LNCAP (cell line): ENCODE data around the gene NUP205.

Experiments
- CTCF ChIP-seq: fragments of 450-650 bp; IDR thresholded peaks from 2 replicates; pipeline ENCODE4 v1.5.1; 2017; ENCODE audit warnings: mild to moderate bottlenecking

The NUP205 gene

GRCh38 chr7:135523146-135523545 is 34.6 kb upstream of the NUP205 start:
- TF ChIP-seq CTCF = no peak

GRCh38 chr7:135525426-135525825 is 32.3 kb upstream of the NUP205 start:
- TF ChIP-seq CTCF = no peak

- no peak for TF ChIP-seq CTCF
Observed at GRCh38 chr7:135527025-135527424, 30.7 kb upstream of the NUP205 start.

- no peak for TF ChIP-seq CTCF
Observed at GRCh38 chr7:135536150-135536549, 21.6 kb upstream of the NUP205 start.

GRCh38 chr7:135537453-135537852 is 20.3 kb upstream of the NUP205 start:
- TF ChIP-seq CTCF = no peak

- TF ChIP-seq CTCF = no peak
Observed at GRCh38 chr7:135537905-135538304, 19.8 kb upstream of the NUP205 start.

GRCh38 chr7:135538376-135538775 is 19.3 kb upstream of the NUP205 start:
- TF ChIP-seq CTCF = no peak

GRCh38 chr7:135539629-135540028 is 18.1 kb upstream of the NUP205 start:
- TF ChIP-seq CTCF = no peak
